Articular chondrocyte of knee joint (primary cell): Measurements from ENCODE around the gene SDR42E1. TPM values are rescaled to one million over a fixed set of nuclear protein-coding genes. Genes with fewer than 3 reads are reported as not detected.

Experiments
- total RNA-seq: library from RNA; depleted of rRNA; stranded (reverse); fragments of >200 nt; gene quantifications from 2 replicates; pipeline ENCODE4 v1.2.3, GENCODE V29; 2012

The SDR42E1 gene
- 6.8 and 9.9 TPM in 2 replicates for total RNA-seq

GRCh38 chr16:82011199-82011641 lies at the start of gene SDR42E1:
Gene SDR42E1 (minus strand): TSS chr16:82011470. CDS start chr16:82000858, 10,612 bp downstream.

GRCh38 chr16:82034981-82035612 lies 23.8 kb upstream of the SDR42E1 start, which contains the start of gene HSD17B2:
Gene HSD17B2 (plus strand): TSS chr16:82035253. CDS start chr16:82035425, 172 bp downstream.

Other genes with a start within 250 kb of the SDR42E1 start
- 0.54 and 0.65 TPM in 2 replicates for gene PLCG2, start 232.2 kb downstream of the SDR42E1 start, total RNA-seq
- gene HSD17B2, start 23.8 kb upstream of the SDR42E1 start, total RNA-seq: 0.39 and 0.76 TPM in 2 replicates
- 25.1 and 33.6 TPM in 2 replicates for gene MPHOSPH6, start 158.8 kb upstream of the SDR42E1 start, total RNA-seq